COR-L47 (cell line): ENCODE measurements around the gene COG3.
A peak's percentile ranks its signal among the peaks of the same experiment; 100 is the strongest.

ENCODE experiments used
- DNase-seq: peaks from one replicate; lab custom pipeline; 2025; lab: John Stamatoyannopoulos, UW

The COG3 gene

DNA sequence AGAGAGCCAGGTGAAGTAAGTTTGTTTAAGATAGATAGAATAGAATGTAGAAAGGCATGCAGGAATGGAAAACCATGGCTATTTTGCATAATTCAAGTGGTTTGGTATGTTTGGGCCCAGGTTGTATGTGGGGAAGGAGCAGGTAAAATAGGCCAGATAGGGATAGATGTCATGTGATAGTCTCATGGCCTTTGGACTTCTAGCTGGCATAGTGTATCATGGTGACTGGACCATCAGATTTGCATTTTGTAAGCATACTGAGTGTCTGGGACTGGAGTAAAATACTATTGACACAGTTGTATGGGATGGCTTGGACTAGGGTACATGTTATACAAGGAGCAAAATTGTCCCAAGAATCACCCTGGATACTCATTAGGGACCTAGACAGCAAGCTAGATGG is 38.9 kb downstream of the COG3 start:
- no peak for DNase-seq

DNA sequence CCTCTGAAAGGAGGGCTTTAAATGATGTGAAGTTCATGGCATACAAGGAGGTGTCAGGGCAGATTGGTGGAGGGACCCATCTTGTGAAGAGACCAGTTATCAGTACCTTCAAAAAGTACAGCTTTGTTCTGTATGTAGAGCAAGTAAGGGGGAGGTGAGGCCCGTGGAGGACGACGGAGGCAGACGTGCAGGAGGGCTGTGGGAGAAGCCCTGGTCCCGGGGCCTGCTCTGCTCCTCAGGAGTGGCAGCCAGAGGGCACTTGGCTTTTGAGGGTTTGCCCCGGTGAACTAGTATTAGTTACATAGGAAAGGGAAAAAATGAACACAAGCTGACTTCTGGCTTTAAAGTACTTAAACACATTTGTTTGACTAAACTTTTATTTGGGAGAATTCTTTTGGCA is 42.1 kb downstream of the COG3 start:
- DNase-seq = no peak

DNA sequence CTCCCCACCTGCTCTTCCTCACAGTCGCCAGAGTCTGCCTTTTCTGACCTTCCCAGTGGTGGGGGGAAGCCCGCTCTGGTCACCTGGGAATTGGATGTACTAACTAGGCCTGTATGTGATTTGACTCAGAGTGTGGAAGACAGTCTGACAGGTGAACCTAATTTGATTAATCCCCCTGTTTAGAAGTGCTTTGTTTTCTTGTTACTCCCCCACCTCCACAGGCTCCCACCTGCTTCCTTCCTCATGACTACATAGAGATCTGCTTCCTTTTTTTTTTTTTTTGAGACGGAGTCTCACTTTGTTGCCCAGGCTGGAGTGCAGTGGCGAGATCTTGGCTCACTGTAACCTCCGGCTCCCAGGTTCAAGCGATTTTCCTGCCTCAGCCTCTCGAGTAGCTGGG is 44.0 kb downstream of the COG3 start:
- no peak for DNase-seq

DNA sequence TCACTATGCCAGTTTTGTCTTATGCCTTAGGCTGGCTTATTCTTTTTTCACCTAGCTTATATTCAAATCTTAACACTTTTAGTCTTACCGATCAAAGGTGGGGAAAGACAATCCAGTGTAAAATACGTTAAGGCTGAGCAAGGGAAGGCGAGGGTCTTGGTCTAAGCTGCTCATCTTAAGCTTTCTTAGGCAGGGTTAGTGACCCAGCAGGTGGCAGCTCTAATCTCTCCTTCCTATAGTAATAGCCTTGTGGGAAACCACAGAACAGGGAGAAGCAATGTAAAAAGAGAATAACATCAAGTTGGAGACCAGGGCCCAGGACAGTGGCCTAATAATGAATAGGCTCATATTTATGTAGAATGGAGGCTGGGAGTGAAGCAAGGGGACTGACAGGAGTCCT is 45.9 kb downstream of the COG3 start:
- DNase-seq = no peak

GRCh38 chr13:45511310-45512097 is 46.8 kb downstream of the COG3 start:
- DNase-seq = peak; percentile 53

- DNase-seq = no peak
Observed at GRCh38 chr13:45512098-45512496, 47.4 kb downstream of the COG3 start.

DNA sequence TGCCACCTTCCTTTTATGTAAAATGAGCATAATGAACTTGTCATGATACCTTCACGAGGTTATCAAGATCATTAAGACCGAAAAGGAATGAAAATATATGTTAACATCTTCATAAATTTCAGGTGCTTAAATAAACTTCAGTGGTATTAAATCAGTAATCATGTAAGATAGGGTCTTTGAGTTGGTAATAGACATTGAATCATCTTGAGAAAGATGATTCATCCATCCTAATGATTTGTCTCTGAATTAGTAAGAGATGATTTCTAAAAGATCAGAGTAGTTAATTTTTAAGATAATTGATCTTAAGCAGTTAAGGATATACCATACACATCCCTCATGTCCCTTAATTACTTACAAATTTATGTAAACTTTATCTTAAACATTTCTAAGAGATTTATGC is 52.0 kb downstream of the COG3 start:
- no peak for DNase-seq

DNA sequence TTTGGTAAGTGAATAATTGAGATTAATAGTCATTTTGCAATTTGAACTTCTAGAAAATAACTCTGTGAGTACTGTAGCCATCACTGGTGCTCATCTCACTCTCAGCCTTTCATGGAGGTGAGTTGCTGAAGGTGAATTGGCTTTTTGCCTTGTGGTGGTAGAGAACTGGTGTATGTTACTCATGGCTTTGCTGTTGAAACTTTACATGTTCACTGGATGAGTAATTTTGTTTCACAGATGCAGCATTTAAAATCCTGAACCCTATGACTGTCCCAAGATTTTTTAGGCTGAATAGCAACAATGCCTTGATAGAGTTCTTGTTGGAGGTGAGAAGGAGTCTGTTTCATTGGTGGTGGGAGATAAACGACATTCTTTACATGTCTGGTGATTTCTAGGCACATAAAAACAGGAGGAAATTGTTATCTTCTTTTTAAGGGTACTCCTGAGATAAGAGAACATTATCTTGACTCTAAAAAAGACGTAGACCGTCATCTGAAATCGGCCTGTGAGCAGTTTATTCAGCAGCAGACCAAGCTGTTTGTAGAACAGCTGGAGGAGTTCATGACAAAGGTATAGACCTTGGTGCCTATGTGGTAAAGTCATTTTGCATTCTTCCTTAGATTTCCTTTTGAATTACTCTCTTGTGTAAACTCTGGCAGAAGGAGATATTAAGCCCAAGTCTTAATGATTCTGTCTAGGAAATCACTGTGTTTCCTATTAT is 53.9 kb downstream of the COG3 start:
- DNase-seq = no peak

- DNase-seq = no peak
Observed at GRCh38 chr13:45519493-45519892, 54.8 kb downstream of the COG3 start.

GRCh38 chr13:45521297-45521696 is 56.6 kb downstream of the COG3 start:
- DNase-seq = no peak

- DNase-seq = no peak
Observed at GRCh38 chr13:45522571-45522970, 57.8 kb downstream of the COG3 start.

GRCh38 chr13:45527699-45528462 is 63.1 kb downstream of the COG3 start:
- DNase-seq = no peak

GRCh38 chr13:45529758-45530157 is 65.0 kb downstream of the COG3 start:
- no peak for DNase-seq

DNA sequence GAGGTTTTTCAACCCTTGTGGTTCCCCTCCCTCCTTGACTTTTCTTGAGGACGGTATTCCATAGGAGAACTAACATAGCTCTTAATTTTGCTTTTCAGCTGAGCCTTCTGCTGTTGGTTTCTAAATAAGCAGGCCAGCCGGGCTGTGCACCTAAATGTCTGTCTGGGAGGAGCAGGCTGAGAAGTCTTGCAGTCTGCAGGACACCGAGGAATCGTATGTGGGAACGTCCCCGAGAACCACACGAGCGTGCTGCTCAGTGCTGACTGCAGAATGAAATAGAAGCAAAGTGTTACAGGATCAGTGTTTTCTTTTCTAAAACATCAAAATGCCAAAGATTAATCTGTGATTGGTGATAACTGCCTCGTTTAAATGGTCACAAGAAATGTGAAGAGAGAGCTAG is 69.9 kb downstream of the COG3 start:
- DNase-seq = no peak

GRCh38 chr13:45536224-45536623 is 71.5 kb downstream of the COG3 start:
- DNase-seq = no peak

GRCh38 chr13:45537516-45537915 is 72.8 kb downstream of the COG3 start:
- DNase-seq = no peak

GRCh38 chr13:45538382-45538781 is 73.6 kb downstream of the COG3 start:
- peak; percentile 71 for DNase-seq

DNA sequence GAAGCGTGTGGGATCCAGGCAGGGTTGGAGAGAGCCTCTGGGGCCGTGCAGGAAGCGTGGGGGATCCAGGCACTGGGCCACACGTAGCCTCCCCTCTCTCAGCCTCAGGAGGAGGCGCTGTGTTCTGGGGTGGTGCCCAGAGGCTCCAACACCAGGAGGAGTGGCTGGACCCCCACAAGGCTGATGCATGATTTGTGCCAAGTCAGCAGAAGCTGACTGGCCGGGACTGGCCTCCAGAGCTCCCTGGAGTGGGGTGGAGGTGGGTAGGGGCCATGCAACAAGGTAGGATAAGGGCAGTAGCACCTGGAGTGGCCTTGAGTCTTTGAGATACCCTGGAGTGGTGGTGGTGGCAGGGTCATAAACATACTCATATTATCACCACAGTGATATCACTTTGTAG is 75.5 kb downstream of the COG3 start:
- no peak for DNase-seq

- no peak for DNase-seq
Observed at GRCh38 chr13:45540864-45541263, 76.1 kb downstream of the COG3 start.

GRCh38 chr13:45541806-45542205 is 77.1 kb downstream of the COG3 start:
- no peak for DNase-seq

- no peak for DNase-seq
Observed at GRCh38 chr13:45542391-45542790, 77.7 kb downstream of the COG3 start.

DNA sequence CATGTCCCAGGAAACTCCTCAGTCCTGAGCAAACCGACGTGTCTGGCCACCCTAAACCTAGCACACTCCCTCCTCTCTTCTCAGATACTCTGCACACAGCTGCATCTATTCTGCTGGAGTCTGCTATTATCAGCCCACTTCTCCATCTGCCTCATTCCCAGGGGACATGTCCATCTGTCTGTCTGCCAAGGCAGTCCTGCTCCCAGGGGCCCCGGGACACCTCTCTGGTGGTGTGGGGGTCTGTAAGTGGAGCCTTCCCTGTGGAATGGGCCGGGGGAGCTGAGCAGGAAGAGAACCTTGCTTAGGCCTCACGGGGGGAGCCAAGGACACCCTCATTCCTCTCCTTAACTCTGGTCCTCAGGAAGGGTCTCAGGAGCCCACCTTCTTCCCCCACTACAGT is 78.1 kb downstream of the COG3 start:
- DNase-seq = no peak

- DNase-seq = no peak
Observed at GRCh38 chr13:45544520-45544919, 79.8 kb downstream of the COG3 start.
